GM19438 (cell line): ENCODE measurements around the gene PDE10A.
"Not testable (repeated sequence)": the region's sequence is repeated elsewhere in the genome, so short reads cannot be mapped to it uniquely, and the experiment has no call there.

Source experiments
- ATAC-seq: cut with Tn5 transposase; IDR thresholded peaks from one replicate; pipeline ENCODE4 v1.9.1; 2021; ENCODE audit warnings: low read depth; ENCODE audit not compliant: unreplicated experiment

PDE10A gene

DNA sequence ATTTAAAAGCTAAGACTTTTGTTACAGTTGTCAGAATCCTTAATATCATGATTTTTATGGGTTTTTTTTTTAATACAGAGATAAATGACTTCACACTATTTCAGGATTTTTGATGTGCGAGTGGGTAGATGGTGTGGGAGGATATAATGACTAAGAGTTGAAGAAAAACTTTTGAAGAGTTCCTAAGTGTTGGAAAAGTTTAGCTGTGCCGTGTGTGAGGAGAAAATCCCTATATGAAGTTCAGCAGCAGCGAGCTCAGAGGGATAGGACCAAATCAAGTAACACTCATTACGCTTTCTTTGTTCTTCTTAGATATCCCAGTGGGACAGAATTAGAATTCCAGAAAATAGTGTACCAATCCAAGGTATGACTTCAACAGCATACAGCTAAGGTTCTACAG lies 34.1 kb downstream of the PDE10A start:
- ATAC-seq: no peak

DNA sequence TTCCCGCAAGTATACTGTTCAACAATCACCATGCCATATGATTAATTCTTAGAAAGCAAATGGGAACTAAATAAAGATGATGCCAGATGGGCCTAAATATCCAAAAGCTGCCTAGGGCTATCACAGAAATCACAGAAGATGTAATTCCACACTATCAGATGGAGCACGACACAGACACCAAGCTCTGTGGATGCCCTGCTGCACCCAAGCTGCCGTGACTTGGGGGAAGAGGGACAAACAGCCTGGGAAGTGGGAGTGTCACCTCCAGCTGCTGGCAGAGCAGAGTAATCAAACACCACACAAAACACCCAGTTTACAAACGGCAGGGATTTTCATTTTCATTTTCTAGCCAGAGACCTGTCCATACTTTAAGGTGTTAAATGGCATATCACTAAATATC lies 35.7 kb downstream of the PDE10A start:
- ATAC-seq: no peak

DNA sequence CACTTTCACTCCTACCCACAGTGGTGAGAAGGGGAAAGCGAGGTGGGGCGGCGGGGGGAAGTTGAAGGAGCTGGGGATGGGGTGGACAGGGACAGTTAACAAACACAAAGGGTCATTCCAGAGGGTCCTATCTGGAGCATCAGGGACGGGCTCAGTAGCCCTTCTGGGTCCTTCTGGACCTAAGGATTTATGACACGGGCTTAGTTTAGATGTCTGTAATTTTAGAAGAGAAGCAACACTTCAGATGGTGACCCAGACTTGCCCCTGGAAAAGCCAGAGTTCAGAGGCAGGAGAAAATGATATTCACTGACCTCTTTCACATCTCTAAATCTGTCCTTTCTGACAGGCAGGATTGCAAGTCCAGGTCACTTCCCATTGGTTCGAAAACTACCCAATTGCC lies 36.3 kb downstream of the PDE10A start:
- ATAC-seq: no peak

DNA sequence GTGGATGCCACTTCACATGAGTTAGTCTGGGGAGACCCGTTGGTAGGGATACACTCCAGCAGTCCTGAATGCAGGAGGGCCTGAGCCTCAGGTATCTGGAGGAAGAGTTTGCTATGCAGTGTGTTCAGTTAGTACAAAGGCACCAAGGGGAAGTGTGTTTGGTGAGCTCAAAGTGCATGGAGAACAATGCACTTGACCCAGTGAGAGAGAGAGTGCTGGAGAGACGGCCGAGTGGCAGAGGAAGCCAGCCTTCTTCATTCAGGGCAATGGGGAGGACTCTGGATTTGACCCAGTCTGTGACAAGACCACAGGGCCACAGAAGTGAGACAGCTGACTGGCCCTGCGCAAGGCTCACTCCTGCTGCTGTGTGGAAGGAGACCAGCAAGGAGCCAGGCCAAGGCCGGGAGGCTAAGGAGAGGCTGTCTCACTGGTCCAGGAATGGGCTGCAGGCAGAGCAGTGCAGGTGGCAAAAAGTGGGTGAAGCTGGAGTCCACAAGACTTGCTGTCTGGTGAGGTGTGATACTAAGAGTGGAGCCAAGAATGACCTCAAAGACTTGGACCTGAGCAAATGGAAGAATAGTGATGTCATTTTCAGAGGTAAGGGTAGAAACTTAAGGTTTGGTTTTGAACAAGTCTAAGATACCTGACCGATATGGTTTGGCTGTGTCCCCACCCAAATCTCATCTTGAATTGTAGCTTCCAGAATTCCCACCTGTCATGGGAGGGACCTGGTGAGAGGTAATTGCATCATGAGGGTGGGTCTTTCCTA lies 38.0 kb downstream of the PDE10A start:
- no peak for ATAC-seq

DNA sequence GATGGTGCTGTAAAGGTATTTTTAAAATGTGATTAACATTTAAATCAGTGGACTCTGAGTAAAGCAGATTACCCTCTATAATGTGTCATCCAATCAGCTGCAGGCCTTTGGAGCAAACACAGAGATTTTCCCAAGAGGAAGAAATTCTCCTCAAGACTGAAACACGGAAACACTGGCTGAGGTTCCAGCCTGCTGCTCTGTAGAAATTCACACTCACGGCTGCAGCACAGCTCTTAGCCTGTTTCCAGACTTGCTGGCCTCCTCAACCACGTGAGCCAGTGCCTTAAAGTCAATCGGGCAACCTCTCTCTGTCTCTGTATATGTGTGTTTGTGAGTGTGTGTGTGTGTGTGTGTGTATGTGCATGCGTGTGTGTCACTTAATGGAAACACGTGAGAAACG lies 41.1 kb downstream of the PDE10A start:
- ATAC-seq: no peak

DNA sequence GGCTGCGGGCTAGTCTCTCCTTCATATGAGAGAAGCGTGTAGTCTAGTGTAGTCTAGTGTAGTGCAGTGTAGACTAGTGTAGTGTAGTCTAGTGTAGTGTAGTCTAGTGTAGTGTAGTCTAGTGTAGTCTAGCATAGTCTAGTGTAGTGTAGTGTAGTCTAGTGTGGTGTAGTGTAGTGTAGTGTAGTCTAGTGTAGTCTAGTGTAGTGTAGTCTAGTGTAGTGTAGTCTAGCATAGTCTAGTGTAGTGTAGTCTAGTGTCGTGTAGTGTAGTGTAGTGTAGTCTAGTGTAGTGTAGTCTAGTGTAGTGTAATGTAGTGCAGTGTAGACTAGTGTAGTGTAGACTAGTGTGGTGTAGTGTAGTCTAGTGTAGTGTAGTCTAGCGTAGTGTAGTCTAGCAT lies 44.1 kb downstream of the PDE10A start:
- not testable (repeated sequence) for ATAC-seq

DNA sequence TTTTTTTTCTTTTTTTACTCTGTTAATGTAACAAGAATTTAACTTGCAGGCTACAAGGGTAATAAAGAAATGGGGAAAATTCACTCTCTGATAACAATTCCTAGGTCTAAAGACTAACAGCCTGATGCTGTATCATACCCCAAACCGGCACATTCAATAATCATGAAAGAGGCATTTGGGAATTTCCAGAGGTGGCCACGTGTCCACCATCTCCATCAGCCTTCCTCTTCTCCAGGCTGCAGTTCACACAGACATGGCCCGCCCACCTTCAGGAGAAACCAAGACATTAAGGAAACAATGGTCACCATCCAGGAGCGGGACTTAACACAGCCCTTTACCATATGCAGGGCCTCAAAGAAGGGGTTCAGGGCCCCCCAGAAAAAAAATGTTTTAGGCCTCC lies 44.8 kb downstream of the PDE10A start:
- ATAC-seq: no peak

DNA sequence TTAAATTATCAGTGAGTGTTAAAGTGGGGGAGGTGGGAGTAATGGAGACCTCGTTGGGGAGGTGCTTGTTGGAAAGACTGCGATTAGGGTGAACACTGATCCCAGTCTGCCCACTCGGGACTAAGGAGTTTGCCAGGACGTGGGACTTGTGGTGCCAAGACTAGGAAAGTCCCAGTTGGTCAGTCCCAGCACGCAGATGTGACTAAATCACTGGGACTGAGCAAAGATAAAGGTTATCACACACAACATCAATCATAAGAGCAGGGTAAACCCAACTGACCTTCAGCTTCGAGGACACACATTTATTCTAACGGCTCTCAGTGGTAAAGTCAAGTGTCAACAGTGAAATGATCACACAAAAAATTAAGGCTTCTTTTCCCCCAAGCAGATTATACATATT lies 45.5 kb downstream of the PDE10A start:
- no peak for ATAC-seq

DNA sequence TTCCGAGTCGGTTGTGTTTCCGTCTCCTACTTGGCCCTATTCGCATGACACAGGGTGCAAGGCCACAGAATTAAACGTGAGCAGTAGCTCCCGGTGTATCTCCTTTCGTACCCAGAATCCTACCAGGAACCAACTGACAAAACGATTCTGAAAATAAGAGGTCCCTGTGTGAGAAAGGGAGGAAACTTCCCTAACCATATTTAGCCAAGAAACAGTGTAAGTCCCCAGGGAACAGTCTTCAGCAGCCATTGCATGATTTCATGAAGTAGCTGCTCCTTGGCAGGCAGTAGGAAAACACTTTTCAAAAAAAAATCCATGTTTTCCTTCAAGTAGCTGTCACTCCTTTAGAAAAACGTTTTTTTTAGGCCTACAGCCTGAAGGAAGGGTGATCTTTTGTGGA lies 46.9 kb downstream of the PDE10A start:
- ATAC-seq: no peak

DNA sequence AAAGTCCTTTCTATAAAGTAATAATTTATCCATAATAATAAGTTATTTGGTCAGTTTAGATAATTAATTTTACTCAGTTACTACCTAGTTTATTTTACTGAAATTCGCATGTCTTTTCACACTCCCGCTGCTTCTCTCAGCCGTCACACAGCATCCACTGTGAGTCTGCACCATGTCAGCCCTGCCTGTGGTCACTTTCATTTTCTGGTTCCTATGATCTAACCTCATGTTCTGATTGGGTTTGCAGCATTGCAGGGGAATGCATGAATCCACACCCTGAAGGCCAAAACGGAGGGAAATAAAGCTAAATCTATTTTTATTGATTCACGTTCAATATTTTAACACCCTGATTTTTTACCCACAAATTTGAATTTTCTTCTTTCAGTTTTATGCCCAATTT lies 47.4 kb downstream of the PDE10A start:
- ATAC-seq: peak; percentile 55

DNA sequence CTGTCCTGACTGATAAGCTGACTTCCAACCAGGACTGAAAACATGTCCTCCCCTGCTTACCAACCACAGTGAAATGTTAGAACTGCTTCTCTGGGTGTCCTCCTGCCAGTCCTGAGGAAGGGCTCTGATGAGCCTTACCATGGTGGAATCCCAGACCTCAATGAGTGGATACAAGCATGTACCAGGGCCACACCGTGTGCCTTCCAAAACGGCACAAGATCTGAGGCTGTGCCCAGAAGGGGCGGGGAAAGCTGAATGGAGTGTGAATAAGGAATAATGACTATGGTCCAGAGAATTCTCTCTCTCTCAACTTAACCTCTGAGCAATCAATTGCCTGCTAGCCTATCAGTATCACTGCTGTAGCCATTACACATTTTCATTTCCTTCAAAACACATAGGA lies 51.7 kb downstream of the PDE10A start:
- ATAC-seq: no peak

DNA sequence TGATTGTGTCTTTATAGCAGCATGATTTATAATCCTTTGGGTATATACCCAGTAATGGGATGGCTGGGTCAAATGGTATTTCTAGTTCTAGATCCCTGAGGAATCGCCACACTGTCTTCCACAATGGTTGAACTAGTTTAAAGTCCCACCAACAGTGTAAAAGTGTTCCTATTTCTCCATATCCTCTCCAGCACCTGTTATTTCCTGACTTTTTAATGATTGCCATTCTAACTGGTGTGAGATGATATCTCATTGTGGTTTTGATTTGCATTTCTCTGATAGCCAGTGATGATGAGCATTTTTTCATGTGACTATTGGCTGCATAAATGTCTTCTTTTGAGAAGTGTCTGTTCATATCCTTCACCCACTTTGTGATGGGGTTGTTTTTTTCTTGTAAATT lies 54.5 kb downstream of the PDE10A start:
- ATAC-seq: not testable (repeated sequence)

DNA sequence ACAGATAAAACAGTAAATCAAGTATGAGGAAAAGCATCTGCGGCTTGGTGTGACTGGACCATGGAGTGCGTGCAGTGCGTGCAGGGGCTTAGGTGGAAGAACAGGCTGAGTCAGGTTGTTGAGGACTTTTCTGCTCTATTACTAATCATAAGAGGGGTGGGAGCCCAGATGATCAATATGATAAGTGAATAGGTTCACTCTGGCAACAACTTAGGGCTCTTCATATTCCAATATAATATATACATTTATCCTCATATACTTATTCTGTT lies 56.4 kb downstream of the PDE10A start:
- no peak for ATAC-seq

DNA sequence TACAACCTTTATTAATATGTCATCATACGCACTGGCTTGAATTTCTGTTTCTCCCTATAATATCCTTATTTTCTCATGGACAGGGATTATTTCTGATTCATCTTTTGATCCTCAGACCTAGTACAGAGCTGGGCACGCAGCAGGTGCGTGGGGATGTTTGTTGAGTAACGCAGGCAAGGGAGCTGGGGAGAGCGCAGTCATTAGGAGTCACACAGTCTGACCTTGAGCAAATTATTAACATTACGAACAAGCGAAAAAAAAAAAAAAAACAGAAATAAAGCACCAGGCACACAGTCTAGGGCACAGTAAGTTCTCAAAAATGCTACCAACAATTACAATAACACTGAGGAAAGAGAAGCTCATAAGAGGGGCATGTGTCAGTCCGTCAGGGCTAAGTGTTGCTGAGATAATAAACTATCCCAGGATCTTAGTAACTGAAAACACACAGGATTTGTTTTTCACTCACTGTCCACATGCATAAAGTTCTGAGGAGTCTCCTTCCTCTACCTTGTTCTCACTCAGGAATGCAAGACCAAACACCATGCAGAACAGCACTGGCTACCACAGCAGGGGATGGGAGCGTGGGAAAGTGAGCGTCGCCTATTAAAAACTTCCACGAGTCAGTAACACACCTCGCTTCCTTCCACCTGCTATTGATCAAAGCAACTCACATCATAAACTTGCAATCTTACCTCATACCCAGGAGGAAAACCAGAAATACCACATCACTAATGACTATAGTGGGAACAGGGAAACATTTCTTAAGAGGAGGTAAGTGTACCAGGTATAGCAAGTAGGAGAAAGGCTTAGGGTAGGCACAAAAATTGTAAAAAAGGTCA lies 56.9 kb downstream of the PDE10A start:
- ATAC-seq: no peak

DNA sequence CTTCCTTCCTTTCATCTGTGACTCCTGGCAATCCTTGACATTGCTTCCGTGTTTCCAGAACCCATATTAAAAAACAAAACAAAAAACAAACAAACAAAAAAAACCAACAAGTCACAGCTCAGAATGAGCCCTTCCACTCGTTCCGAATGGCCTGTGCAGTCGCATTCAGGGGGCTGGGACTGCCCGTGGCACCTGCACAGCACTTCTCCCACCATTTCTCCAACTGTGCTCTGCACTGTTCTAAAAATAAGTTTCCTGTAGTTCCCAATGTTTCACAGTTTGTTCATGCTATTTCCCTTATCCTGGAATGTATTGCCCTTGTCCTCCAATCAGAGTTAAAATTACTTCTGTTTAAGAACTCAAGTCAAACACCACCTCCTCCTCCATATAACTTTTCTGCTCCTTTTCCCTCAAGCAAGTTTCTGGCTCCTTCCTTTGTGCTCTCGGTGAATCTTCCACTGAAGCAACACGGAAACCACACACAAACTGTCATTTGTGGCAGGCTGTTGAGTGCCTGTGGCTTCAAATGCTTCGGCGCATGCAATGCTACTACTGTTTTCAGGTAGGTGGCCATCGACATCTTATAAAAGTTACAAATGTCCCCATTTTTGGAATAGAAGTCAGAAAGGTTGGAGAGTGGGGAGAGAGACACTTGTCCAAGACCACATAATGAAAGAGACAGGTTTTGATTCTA lies 57.7 kb downstream of the PDE10A start:
- ATAC-seq: no peak

DNA sequence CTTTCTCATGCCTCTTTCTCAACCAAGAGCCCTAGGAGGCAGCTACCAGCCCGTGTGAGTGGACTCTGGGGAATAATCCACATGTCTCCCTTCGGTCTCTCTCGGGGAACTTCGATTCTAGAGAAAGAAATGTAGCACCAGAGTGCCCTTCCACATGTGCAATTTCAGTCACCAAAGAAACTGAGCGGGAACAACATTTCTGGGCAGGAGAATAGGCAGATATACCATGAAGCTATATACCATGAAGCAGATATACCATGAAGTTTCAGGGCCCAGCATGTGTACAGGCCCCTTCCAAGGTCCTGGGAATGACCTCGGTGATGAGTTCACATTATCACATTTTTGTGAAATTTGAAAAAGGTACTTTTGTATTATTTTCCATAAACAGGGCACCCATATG lies 60.8 kb downstream of the PDE10A start:
- no peak for ATAC-seq

DNA sequence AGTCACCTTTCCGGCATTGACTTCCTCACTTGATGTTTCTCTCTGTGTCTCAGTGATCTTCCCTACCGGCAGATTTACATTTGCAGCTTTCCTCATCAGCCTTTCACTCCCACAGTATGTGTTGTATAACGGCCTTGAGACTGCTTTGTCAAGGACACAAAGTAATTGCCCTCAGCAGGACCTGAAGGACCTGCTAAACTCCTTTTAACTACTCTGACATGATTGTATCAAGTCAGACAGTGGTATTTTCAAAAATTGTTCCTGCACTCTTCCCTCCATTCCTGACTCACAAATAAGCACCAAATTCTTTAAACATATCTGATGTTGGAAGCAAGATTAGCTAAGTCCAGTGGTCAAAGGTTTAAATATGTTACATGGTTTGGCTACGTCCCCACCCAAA lies 62.4 kb downstream of the PDE10A start:
- ATAC-seq: no peak

DNA sequence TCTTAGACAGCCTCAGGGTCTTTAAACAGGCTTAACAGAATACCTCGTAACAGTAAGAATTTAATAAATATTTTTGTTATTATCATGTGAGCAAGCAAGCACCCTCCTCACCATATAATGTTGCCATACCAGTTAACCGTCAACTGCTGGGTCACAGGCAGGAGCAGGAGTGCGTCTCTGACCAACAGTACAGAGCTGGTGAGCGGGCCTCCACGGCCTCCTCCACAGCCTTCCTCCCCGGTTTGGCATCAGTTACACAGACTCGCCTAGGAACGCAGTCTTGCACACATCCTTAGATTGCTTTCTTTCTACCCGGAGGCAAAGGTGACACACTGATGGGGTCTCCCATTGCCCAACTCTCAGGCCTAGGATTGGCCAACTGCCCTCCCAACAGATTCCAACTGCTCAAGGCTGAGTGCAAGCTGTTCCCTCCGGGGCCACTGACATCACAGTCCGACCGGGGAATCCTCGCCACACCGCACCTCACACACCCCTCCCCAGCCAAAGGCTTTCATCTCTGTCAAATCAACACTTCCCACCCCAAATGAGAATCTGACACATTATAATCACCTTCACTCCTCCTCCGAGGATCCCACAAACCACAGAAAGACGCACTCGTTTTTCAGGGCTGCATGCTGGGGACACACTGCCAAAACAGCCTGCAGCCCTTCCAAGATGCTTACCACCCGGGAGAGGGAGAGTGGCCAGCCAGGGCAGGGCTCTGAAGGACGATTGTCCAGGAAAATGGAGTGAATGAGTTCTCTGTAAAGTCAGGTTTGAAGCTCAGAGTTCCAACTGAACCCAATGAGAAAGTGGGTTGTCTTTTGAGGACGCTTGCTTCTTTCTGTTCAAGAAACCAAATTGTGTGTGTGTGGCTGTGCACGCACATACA lies 63.2 kb downstream of the PDE10A start:
- ATAC-seq: no peak

DNA sequence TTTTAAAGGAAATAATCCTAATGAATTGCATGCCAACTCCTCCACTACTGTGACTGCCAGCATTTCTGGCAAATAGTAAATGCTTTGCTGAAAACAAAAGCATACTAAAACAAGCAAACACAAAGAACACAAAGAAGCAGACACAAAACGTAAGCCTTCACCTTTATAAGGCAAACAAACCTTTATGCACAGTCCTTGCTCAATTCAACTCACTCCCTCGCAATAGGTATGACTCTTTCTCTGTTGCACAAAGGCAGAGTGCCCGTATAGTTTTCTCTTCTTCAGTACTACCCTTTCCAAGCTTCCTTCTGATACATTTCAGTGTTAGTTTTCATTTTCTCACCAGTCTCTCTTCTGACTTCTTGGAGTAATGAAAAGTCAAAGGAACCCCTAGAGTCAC lies 63.9 kb downstream of the PDE10A start:
- ATAC-seq: no peak

DNA sequence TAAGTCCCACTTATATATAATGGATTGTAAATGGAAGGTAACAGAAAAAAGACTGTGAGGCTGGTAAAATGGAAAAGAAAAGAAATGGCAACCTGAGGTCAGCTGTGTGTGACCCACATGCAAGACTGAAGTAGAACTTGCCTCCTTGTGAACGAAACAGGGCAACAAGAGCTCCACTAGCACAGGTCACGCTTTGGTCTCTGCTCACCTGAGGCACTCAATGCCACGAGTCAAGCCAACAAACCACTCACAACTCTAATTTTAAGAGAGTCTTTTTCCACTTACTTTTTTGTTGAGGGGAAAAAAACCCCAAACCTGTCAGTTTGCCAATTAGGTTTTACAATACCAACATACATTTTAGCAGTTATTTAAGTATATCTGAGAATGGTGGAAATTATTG lies 65.2 kb downstream of the PDE10A start:
- no peak for ATAC-seq
